WTC11 (cell line): Measurements from ENCODE around the gene HPCAL1. TPM values are rescaled to one million over a fixed set of nuclear protein-coding genes. Genes with fewer than 3 reads are reported as not detected.

Experiments
- ATAC-seq: fragments of 200-7000 bp; cut with Tn5 transposase; 2 replicates; pipeline ENCODE4 v1.10.0; 2021; ENCODE audit warnings: mild to moderate bottlenecking, moderate library complexity
- CTCF ChIA-PET: fragments of 300-600 bp; sonication (Branson Sonifier 250); formaldehyde crosslinking; loops from one replicate; lab custom pipeline; 2021; ENCODE audit warnings: antibody characterized with exemption; lab: Charles Lee
- POLR2A ChIA-PET: fragments of 350-600 bp; sonication (Branson Sonifier 250); formaldehyde crosslinking; loops from one replicate; lab custom pipeline; 2021; ENCODE audit warnings: antibody characterized with exemption; lab: Charles Lee
- DNase-seq: peaks from one replicate; pipeline ENCODE4 v3.0.0; 2021; ENCODE audit warnings: low spot score
- H3K27ac Mint-ChIP-seq: 2 replicates; pipeline ENCODE4 v1.8.0; 2021; ENCODE audit warnings: mixed read lengths
- H3K27me3 Mint-ChIP-seq: 2 replicates; pipeline ENCODE4 v1.8.0; 2021; ENCODE audit warnings: low read depth, mild to moderate bottlenecking, moderate library complexity, mixed read lengths
- H3K36me3 Mint-ChIP-seq: 2 replicates; pipeline ENCODE4 v1.8.0; 2021; ENCODE audit warnings: mixed read lengths
- H3K4me1 Mint-ChIP-seq: 2 replicates; pipeline ENCODE4 v1.8.0; 2022; ENCODE audit warnings: mixed read lengths
- H3K4me3 Mint-ChIP-seq: 2 replicates; pipeline ENCODE4 v1.8.0; 2021; ENCODE audit warnings: mild to moderate bottlenecking, moderate library complexity, mixed read lengths
- H3K9me3 Mint-ChIP-seq: 2 replicates; pipeline ENCODE4 v1.8.0; 2021; ENCODE audit warnings: mixed read lengths
- CREB1 ChIP-seq: sonication (generic); formaldehyde crosslinking; IDR thresholded peaks from 2 replicates; pipeline ENCODE4 v1.8.0; 2023; ENCODE audit warnings: mild to moderate bottlenecking, missing genetic modification reagents
- EMX1 ChIP-seq: fragments of 250-450 bp; sonication (Bioruptor Pico); IDR thresholded peaks from 2 replicates; pipeline ENCODE4 v1.8.0; 2021; ENCODE audit warnings: mild to moderate bottlenecking
- ETV6 ChIP-seq: sonication (generic); formaldehyde crosslinking; IDR thresholded peaks from 2 replicates; pipeline ENCODE4 v1.8.1; 2022; ENCODE audit warnings: mild to moderate bottlenecking, missing genetic modification reagents
- FOXK1 ChIP-seq: sonication (generic); formaldehyde crosslinking; IDR thresholded peaks from 2 replicates; pipeline ENCODE4 v1.8.0; 2022; ENCODE audit warnings: mild to moderate bottlenecking, moderate library complexity, missing genetic modification reagents
- JAZF1 ChIP-seq: fragments of 250-450 bp; sonication (Bioruptor Pico); IDR thresholded peaks from 2 replicates; pipeline ENCODE4 v1.9.0; 2021; ENCODE audit warnings: moderate library complexity, mild to moderate bottlenecking, inconsistent platforms
- JUN ChIP-seq: sonication (generic); formaldehyde crosslinking; IDR thresholded peaks from 2 replicates; pipeline ENCODE4 v1.8.0; 2023; ENCODE audit warnings: mild to moderate bottlenecking, missing genetic modification reagents
- MXD4 ChIP-seq: fragments of 250-450 bp; sonication (Bioruptor Pico); IDR thresholded peaks from 2 replicates; pipeline ENCODE4 v1.8.0; 2021; ENCODE audit warnings: mild to moderate bottlenecking, moderate library complexity, borderline replicate concordance
- NFYB ChIP-seq: sonication (generic); formaldehyde crosslinking; conservative IDR thresholded peaks from 2 replicates; pipeline ENCODE4 v1.8.0; 2022; ENCODE audit warnings: low read depth, missing genetic modification reagents
- PRRX2 ChIP-seq: fragments of 250-450 bp; sonication (Bioruptor Pico); IDR thresholded peaks from 2 replicates; pipeline ENCODE4 v1.8.0; 2021; ENCODE audit warnings: mild to moderate bottlenecking
- SOX15 ChIP-seq: fragments of 250-450 bp; sonication (Bioruptor Pico); IDR thresholded peaks from 2 replicates; pipeline ENCODE4 v1.9.0; 2021; ENCODE audit warnings: mild to moderate bottlenecking
- SP1 ChIP-seq: sonication (generic); formaldehyde crosslinking; conservative IDR thresholded peaks from 2 replicates; pipeline ENCODE4 v1.8.1; 2022; ENCODE audit warnings: missing genetic modification reagents
- TCF7 ChIP-seq: sonication (generic); formaldehyde crosslinking; IDR thresholded peaks from 2 replicates; pipeline ENCODE4 v1.8.0; 2022; ENCODE audit warnings: mild to moderate bottlenecking, low read depth, missing genetic modification reagents, moderate library complexity
- TEAD1 ChIP-seq: sonication (generic); formaldehyde crosslinking; IDR thresholded peaks from 2 replicates; pipeline ENCODE4 v1.8.0; 2022; ENCODE audit warnings: mild to moderate bottlenecking, missing genetic modification reagents
- ZNF232 ChIP-seq: sonication (generic); formaldehyde crosslinking; IDR thresholded peaks from 2 replicates; pipeline ENCODE4 v1.8.0; 2022; ENCODE audit warnings: mild to moderate bottlenecking, missing genetic modification reagents
- ZNF317 ChIP-seq: sonication (generic); formaldehyde crosslinking; IDR thresholded peaks from 2 replicates; pipeline ENCODE4 v1.8.1; 2023; ENCODE audit warnings: low read depth, mild to moderate bottlenecking, moderate library complexity, missing genetic modification reagents, borderline replicate concordance
- ZNF396 ChIP-seq: fragments of 250-450 bp; sonication (Bioruptor Pico); IDR thresholded peaks from 2 replicates; pipeline ENCODE4 v1.8.0; 2021; ENCODE audit warnings: mild to moderate bottlenecking, moderate library complexity, borderline replicate concordance
- total RNA-seq: library from RNA; stranded (reverse); gene quantifications from 3 replicates; pipeline ENCODE4 v1.2.3, GENCODE V29; 2021
- TF ChIP-seq, protein P1 (sequence below): sonication (generic); formaldehyde crosslinking; IDR thresholded peaks from 2 replicates; pipeline ENCODE4 v1.8.0; 2023; ENCODE audit warnings: missing genetic modification reagents
- TF ChIP-seq, protein P2 (sequence below): sonication (generic); formaldehyde crosslinking; conservative IDR thresholded peaks from 2 replicates; pipeline ENCODE4 v1.8.1; 2023; ENCODE audit warnings: mild to moderate bottlenecking, low read depth, missing genetic modification reagents, moderate library complexity
- TF ChIP-seq, protein P3 (sequence below): fragments of 250-450 bp; sonication (Bioruptor Pico); IDR thresholded peaks from 2 replicates; pipeline ENCODE4 v1.9.0; 2021; ENCODE audit warnings: mild to moderate bottlenecking
- TF ChIP-seq, protein P4 (sequence below): sonication (generic); formaldehyde crosslinking; IDR thresholded peaks from 2 replicates; pipeline ENCODE4 v1.8.0; 2022; ENCODE audit warnings: mild to moderate bottlenecking, missing genetic modification reagents
- TF ChIP-seq, protein P5 (sequence below): sonication (generic); formaldehyde crosslinking; IDR thresholded peaks from 2 replicates; pipeline ENCODE4 v1.8.1; 2022; ENCODE audit warnings: mild to moderate bottlenecking, missing genetic modification reagents, moderate library complexity, borderline replicate concordance
- TF ChIP-seq, protein P6 (sequence below): sonication (generic); formaldehyde crosslinking; IDR thresholded peaks from 2 replicates; pipeline ENCODE4 v1.8.1; 2022; ENCODE audit warnings: low read depth, missing genetic modification reagents, borderline replicate concordance
- TF ChIP-seq, protein P7 (sequence below): sonication (generic); formaldehyde crosslinking; IDR thresholded peaks from 2 replicates; pipeline ENCODE4 v1.8.1; 2023; ENCODE audit warnings: mild to moderate bottlenecking, missing genetic modification reagents, moderate library complexity
- TF ChIP-seq, protein P8 (sequence below): sonication (generic); formaldehyde crosslinking; IDR thresholded peaks from 2 replicates; pipeline ENCODE4 v1.8.1; 2023; ENCODE audit warnings: mild to moderate bottlenecking, missing genetic modification reagents

HPCAL1 gene
- total RNA-seq, 1 experiment from 2014 or later: 11.8 TPM

DNA sequence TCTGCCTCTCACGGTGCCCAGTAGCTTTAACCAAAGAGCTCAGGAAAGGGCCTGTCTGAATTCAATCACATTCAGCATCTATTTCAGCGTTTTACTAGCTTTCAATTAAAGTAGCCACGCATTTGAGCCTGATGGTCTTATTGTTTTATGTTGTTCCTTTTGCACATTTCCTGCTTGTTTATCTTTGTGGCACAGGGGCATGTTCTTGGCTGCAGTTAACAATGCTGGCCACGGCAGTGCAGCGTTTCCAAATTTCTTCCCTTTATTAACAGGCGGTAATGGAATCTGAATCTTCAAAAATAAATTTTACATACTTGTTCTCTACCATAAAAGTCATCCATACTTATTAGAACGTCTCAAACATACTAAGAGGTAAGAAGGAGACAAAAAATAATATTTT is 46.2 kb downstream of the HPCAL1 start (continued):
- TF ChIP-seq, protein P1, sequence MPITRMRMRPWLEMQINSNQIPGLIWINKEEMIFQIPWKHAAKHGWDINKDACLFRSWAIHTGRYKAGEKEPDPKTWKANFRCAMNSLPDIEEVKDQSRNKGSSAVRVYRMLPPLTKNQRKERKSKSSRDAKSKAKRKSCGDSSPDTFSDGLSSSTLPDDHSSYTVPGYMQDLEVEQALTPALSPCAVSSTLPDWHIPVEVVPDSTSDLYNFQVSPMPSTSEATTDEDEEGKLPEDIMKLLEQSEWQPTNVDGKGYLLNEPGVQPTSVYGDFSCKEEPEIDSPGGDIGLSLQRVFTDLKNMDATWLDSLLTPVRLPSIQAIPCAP: no peak
- TF ChIP-seq TCF7 (CRISPR knock-in tag) (no peak), FOXK1 (CRISPR knock-in tag) (no peak)
- TF ChIP-seq, all 79 proteins: peak for 0

DNA sequence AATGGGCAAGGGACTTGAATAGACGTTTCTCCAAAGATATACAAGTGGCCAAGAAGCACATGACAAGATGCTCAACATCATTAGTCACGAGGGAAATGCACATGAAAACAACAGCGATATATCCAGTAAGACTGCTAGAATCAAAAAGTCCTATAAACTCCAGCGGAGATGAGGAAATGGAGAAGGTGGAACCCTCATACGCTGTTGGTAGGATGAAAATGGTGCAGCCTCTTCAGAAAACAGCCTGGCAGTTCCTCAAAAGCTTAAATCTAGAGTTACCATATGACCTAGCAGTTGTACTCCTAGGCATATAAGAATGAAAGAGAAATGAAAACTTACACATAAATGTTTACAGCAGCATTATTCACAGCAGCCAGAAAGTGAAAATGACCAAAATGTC is 48.1 kb downstream of the HPCAL1 start:
- H3K4me3 Mint-ChIP-seq: no peak overlapping the region
- no peaks in the 10 kb centered on the region for H3K36me3 Mint-ChIP-seq
- H3K9me3 Mint-ChIP-seq: peaks cover 3% of the 10 kb centered on the region; the same call in 1 of the 2 replicates
- TF ChIP-seq NFYB (CRISPR knock-in tag) (no peak), PRRX2 (CRISPR knock-in tag) (no peak), MXD4 (no peak), TEAD1 (no peak), EMX1 (no peak), ETV6 (no peak), ZNF232 (no peak), SP1 (CRISPR knock-in tag) (no peak), CREB1 (no peak), JAZF1 (CRISPR knock-in tag) (no peak), SOX15 (no peak)
- DNase-seq (no peak), ATAC-seq (no peak)
- H3K27ac Mint-ChIP-seq: no peak overlapping the region
- H3K27me3 Mint-ChIP-seq: no peaks in the 10 kb centered on the region
- H3K4me1 Mint-ChIP-seq: peaks cover 5% of the 10 kb centered on the region
- ChIA-PET CTCF (no interaction called here), POLR2A (interaction anchor here (0.6 kb wide), 1 partner anchor 29 kb away, joined by 3 read pairs; no protein-coding TSS in a partner anchor)

DNA sequence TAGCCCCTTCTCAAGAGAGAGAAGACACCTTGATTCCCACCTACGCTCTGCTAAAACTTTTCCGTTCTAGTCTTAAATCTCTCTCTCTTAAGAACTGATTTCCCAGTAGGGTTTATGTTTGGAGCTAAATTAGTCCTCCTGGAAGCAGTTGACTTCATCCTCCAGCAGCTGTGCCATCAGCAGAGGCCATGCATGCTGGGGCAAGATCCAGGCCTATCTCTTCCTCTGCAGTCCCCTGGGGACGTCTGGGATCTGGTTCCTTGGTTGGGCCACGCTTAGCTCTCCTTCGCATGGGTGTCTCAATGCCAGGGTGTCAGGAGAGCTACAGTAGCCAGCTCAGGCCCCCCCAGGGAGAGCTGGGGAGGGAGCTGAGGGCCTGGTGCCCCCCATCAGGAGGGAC is 49.7 kb downstream of the HPCAL1 start:
- CTCF ChIA-PET: interaction anchor here (1.0 to 1.2 kb wide), 3 partner anchors 57 to 189 kb away, joined by 3 to 5 read pairs (median 3); no protein-coding TSS in a partner anchor
- POLR2A ChIA-PET: interaction anchor here (0.5 kb wide), 1 partner anchor 995 kb away, joined by 4 read pairs; no protein-coding TSS in a partner anchor
- ATAC-seq: no peak
- H3K4me3 Mint-ChIP-seq: no peak overlapping the region
- no peak overlapping the region for H3K27ac Mint-ChIP-seq
- H3K9me3 Mint-ChIP-seq: peaks cover 3% of the 10 kb centered on the region; the same call in 1 of the 2 replicates
- H3K27me3 Mint-ChIP-seq: no peaks in the 10 kb centered on the region
- no peak for DNase-seq
- no peaks in the 10 kb centered on the region for H3K36me3 Mint-ChIP-seq
- peaks cover 5% of the 10 kb centered on the region for H3K4me1 Mint-ChIP-seq
- TF ChIP-seq JUN (CRISPR knock-in tag) (no peak), JAZF1 (CRISPR knock-in tag) (no peak), ZNF317 (CRISPR knock-in tag) (no peak), ETV6 (no peak), NFYB (CRISPR knock-in tag) (no peak), ZNF396 (CRISPR knock-in tag) (no peak), SP1 (CRISPR knock-in tag) (no peak)
- TF ChIP-seq, protein P2, sequence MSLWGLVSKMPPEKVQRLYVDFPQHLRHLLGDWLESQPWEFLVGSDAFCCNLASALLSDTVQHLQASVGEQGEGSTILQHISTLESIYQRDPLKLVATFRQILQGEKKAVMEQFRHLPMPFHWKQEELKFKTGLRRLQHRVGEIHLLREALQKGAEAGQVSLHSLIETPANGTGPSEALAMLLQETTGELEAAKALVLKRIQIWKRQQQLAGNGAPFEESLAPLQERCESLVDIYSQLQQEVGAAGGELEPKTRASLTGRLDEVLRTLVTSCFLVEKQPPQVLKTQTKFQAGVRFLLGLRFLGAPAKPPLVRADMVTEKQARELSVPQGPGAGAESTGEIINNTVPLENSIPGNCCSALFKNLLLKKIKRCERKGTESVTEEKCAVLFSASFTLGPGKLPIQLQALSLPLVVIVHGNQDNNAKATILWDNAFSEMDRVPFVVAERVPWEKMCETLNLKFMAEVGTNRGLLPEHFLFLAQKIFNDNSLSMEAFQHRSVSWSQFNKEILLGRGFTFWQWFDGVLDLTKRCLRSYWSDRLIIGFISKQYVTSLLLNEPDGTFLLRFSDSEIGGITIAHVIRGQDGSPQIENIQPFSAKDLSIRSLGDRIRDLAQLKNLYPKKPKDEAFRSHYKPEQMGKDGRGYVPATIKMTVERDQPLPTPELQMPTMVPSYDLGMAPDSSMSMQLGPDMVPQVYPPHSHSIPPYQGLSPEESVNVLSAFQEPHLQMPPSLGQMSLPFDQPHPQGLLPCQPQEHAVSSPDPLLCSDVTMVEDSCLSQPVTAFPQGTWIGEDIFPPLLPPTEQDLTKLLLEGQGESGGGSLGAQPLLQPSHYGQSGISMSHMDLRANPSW (CRISPR knock-in tag): no peak
- TF ChIP-seq, protein P3, sequence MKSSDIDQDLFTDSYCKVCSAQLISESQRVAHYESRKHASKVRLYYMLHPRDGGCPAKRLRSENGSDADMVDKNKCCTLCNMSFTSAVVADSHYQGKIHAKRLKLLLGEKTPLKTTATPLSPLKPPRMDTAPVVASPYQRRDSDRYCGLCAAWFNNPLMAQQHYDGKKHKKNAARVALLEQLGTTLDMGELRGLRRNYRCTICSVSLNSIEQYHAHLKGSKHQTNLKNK (CRISPR knock-in tag): no peak
- TF ChIP-seq, protein P4, sequence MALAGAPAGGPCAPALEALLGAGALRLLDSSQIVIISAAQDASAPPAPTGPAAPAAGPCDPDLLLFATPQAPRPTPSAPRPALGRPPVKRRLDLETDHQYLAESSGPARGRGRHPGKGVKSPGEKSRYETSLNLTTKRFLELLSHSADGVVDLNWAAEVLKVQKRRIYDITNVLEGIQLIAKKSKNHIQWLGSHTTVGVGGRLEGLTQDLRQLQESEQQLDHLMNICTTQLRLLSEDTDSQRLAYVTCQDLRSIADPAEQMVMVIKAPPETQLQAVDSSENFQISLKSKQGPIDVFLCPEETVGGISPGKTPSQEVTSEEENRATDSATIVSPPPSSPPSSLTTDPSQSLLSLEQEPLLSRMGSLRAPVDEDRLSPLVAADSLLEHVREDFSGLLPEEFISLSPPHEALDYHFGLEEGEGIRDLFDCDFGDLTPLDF (CRISPR knock-in tag): no peak
- TF ChIP-seq, protein P5, sequence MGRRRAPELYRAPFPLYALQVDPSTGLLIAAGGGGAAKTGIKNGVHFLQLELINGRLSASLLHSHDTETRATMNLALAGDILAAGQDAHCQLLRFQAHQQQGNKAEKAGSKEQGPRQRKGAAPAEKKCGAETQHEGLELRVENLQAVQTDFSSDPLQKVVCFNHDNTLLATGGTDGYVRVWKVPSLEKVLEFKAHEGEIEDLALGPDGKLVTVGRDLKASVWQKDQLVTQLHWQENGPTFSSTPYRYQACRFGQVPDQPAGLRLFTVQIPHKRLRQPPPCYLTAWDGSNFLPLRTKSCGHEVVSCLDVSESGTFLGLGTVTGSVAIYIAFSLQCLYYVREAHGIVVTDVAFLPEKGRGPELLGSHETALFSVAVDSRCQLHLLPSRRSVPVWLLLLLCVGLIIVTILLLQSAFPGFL (CRISPR knock-in tag): no peak
- TF ChIP-seq, protein P6, sequence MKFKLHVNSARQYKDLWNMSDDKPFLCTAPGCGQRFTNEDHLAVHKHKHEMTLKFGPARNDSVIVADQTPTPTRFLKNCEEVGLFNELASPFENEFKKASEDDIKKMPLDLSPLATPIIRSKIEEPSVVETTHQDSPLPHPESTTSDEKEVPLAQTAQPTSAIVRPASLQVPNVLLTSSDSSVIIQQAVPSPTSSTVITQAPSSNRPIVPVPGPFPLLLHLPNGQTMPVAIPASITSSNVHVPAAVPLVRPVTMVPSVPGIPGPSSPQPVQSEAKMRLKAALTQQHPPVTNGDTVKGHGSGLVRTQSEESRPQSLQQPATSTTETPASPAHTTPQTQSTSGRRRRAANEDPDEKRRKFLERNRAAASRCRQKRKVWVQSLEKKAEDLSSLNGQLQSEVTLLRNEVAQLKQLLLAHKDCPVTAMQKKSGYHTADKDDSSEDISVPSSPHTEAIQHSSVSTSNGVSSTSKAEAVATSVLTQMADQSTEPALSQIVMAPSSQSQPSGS (CRISPR knock-in tag): no peak
- TF ChIP-seq, protein P7, sequence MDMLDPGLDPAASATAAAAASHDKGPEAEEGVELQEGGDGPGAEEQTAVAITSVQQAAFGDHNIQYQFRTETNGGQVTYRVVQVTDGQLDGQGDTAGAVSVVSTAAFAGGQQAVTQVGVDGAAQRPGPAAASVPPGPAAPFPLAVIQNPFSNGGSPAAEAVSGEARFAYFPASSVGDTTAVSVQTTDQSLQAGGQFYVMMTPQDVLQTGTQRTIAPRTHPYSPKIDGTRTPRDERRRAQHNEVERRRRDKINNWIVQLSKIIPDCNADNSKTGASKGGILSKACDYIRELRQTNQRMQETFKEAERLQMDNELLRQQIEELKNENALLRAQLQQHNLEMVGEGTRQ: no peak
- TF ChIP-seq, protein P8, sequence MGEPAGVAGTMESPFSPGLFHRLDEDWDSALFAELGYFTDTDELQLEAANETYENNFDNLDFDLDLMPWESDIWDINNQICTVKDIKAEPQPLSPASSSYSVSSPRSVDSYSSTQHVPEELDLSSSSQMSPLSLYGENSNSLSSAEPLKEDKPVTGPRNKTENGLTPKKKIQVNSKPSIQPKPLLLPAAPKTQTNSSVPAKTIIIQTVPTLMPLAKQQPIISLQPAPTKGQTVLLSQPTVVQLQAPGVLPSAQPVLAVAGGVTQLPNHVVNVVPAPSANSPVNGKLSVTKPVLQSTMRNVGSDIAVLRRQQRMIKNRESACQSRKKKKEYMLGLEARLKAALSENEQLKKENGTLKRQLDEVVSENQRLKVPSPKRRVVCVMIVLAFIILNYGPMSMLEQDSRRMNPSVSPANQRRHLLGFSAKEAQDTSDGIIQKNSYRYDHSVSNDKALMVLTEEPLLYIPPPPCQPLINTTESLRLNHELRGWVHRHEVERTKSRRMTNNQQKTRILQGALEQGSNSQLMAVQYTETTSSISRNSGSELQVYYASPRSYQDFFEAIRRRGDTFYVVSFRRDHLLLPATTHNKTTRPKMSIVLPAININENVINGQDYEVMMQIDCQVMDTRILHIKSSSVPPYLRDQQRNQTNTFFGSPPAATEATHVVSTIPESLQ (CRISPR knock-in tag): no peak
